ENCODE measurements around the gene ST3GAL3.
A peak's percentile ranks its signal among the peaks of the same experiment; 100 is the strongest.

The ST3GAL3 gene

DNA sequence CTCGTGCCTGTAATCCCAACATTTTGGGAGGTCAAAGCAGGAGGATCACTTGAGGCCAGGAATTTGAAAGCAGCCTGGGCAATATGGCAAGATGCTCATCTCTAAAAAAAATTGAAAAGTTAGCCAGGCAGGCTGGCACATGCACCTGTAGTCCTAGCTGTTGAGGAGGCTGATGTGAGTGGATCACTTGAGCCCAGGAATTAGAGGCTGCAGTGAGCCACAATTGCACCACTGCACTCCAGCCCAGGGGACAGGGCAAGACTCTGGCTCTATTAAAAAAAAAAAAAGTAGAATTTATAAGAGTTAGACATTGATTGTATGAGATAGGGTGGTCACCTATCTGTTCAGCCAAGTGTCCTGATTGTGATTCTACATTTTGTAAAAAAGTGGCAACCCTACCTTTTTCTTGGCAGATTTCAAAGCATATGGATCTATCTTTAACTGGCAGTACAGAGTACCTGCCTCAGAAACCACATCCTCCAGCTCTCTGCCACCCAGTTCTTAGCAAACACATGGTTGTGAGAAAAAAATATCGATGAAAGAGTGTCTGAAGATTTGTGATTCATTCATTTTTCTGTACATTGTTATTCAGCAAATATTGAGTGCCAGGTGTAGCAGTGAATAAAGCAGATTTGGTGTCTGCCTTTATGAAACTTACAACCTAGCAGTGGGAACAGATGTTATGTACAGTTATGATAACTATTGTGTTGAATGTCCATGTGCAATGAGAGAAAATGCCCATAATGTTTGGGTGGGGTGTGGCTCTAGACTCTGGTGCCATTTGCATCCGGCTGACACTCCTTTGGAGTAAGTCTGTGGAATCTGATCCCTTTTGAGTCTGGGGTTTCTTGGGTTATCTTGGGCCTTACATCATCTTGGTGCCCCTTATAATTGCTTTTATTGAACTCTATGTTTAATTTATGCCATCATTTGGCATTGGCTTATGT lies 82.5 kb downstream of the ST3GAL3 start:
- DNase-seq: no peak

GRCh38 chr1:43791243-43791642 lies 83.9 kb downstream of the ST3GAL3 start:
- no peak for DNase-seq

DNA sequence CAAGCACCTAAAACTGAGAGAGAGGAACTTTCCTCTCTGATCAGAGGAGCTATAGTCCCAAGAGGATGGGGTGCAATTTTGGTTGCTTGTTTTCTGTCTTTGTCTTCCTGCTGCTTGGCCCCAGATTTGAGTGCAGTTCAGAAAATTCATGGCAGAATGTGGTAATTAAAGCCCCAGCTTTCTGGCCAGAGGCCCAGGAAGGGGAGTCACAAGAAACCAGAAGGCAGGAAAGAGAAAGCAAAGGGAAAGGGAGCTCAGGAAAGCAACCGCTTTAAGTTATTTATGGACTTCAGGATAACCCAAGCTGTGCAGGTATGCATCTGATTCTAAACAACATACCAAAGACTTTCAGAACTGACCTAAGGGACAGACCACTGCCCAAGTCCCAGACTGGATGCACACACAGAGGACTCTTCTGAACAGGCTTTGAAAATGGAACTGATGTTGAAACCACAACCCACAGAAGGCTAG lies 88.8 kb downstream of the ST3GAL3 start:
- DNase-seq: no peak

- DNase-seq: no peak
Measured at GRCh38 chr1:43797891-43798290, 90.6 kb downstream of the ST3GAL3 start.

GRCh38 chr1:43799656-43800635 lies 92.6 kb downstream of the ST3GAL3 start:
- peak; percentile 6 for DNase-seq

DNA sequence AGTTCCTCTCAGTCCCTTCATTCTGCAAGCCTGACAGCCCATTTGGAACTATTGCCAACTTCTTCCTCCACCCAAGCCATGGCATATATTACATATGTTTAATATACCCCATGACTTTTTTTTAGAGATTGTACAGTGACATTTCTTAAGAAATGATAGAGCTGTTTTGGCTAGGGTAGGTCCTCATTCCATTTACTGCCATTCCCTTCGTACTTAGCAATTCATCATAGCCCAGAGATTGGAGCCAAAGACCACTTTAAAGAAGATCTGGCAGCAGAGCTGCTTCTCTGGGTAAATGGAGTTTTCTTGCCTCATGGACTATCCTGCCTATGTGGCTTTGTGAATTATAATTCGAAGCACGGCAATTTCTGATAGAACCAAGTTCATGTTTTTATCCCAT lies 93.4 kb downstream of the ST3GAL3 start:
- DNase-seq: no peak

DNA sequence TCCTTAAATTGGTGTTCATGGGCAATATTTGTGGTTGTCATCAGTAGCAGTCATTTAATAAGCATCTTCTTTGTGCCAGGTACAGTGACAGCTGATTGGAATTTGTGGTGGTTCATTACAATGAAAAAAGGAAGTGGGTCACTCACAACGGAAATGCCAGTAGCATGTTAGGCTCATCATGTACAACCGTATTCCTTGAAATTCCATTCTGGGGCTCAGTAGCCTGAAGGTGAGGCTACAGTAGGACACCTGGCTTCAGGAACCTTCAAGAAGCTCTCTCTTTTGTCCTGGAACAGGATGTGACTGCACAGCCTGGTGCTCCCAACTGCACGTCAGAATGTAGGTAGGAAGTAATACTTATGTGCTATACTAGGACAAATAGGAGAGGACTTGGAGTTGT lies 93.9 kb downstream of the ST3GAL3 start:
- no peak for DNase-seq

GRCh38 chr1:43802356-43802980 lies 95.1 kb downstream of the ST3GAL3 start:
- no peak for DNase-seq

DNA sequence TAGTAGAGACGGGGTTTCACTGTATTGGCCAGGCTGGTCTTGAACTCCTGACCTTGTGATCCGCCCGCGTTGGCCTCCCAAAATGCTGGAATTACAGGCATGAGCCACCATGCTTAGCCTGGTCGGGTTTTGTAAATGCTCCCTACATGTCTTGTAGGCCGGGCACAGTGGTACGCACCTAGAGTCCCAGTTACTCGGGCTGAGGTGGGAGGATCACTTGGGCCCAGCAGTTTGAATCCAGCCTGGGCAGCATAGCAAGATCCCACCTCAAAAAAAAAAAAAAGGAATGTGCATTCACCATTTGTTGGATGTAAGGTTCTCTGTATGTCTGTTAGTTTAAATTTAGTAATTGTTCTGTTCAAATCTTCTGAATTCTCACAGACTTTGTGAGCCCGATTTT lies 95.8 kb downstream of the ST3GAL3 start:
- no peak for DNase-seq

DNA sequence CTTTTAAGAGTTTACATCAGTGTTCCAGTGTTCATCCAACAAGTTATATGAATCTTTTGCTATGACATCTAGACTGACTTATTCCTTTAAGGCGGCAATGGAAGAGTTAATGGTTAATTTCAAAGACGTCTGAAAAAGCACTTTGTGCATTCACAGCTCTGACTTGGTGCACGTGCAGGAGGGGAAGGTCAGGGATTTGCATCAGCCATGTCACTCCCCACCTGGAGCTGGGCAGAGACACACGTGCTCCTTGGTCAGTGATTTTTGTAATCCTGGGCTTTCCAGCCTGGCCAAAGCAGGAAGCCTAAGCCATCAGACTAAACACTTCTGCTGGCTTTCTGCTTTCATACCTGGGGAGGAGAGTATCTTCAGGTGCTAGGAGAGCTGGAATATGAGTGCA lies 96.3 kb downstream of the ST3GAL3 start:
- DNase-seq: no peak

DNA sequence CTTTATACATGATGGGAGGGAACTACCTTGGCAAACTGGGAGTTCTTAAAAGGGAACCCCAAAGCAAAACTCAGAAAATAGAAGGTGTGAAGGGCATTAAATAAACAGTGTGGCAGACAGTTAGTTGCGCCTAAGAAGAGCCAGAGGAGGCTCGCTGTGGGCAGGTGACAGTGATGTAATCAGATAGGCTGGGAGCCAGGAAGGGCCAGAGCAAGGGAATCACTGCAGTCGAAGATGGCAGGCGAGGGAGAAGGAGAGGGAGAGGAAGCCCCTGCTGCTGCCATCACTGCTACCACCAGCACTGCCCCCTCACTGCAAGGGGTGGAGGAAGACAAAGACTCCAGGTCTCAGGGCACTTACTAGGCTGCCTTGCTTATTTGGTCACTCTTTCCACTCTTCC lies 97.2 kb downstream of the ST3GAL3 start:
- no peak for DNase-seq

- DNase-seq: no peak
Measured at GRCh38 chr1:43805340-43805739, 98.0 kb downstream of the ST3GAL3 start.

DNA sequence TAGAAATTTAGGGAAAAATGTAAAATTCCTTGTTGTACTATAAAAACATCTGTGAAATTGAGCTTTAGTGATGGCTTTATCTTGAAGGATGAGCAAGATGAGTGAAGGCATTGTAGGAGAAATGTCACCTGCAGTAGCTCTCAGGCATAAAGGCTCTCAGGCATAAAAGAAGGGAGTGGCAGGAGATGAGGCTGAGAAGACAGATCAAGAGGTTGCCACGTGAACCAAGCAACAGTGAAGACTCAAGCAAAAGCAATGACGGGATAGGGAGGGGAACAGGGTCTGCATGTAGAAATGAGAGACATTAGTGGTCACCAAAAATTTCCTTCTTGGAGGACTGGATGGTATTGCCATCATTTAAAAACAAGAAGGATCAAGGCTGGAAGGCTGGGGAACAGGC lies 98.8 kb downstream of the ST3GAL3 start:
- DNase-seq: no peak

DNA sequence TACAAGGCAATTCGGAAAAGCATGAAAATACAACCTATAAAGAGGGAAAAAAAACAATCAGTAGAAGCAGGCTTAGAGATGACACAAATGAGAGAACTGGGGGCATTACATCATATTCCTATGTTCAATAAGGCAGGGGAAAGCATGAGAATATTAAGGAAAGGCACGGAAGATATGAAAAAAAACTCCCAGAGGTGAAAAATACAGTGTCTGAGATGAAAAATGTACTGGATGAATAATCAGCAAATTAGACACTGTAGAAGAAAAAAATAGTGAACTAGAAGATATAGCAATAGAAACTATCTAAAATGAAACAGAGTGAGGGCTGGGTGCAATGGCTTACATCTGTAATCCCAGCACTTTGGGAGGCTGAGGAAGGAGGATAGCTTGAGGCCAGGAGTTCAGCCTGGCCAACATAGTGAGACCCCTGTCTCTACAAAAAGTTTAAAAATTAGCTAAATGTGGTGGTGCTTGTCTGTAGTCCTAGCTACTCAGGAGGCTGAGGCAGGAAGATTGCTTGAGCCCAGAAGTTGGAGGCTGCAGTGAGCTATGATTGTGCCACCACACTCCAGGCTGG lies 101.8 kb downstream of the ST3GAL3 start:
- no peak for DNase-seq

GRCh38 chr1:43812579-43812978 lies 105.2 kb downstream of the ST3GAL3 start:
- no peak for DNase-seq

DNA sequence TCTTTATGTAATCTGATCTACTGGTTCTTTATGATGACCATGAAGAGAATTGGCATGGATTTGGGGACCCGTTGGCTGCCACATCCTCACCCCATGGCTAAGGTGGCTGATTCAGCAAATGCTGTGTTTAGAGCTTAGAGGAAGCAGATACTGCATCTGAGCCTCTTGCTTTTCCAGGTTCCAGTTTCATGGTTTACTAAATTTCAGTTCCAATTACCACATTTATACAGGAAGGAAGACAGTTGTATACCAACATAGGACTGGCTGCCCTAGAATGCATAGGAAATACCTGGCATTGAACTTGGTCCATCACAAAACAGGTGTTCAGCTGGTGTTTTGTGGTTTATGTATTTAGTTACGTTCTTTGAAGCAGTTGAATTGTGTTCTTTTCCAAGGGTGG lies 107.1 kb downstream of the ST3GAL3 start:
- DNase-seq: no peak

GRCh38 chr1:43817304-43817939 lies 110.1 kb downstream of the ST3GAL3 start:
- no peak for DNase-seq

- DNase-seq: no peak
Measured at GRCh38 chr1:43818691-43819090, 111.4 kb downstream of the ST3GAL3 start.

- no peak for DNase-seq
Measured at GRCh38 chr1:43819357-43819756, 112.0 kb downstream of the ST3GAL3 start.

- no peak for DNase-seq
Measured at GRCh38 chr1:43821471-43821870, 114.1 kb downstream of the ST3GAL3 start.

DNA sequence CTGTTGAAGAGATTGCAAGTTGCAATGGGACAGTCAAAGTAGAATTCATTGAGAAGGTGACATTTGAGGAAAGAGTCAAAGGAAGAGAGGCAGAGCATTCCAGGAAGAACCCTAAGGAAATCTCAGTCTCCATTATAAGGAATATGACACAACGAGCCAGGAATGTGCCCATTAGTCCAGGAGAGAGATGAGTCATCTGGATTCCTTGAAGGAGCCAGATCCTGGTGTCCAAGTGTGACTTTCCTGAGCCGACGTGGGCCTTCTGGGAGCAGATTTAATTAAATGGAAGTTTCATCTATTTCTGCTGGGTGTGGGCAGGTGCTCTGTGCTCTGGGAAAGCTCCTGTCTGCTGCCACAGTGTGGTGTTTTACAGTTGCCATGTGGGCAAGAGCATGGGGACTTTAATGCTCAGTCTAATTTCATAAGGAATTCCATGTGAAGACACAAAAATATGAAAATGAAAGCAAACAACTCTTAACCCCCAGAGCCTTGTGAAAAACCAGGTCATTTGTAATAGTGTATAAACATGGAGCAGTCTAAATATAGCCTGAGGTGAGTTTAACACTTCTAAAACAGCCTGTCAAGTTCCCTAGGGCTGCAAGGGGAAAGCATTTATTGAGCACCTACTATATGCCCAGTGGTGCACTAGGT lies 114.8 kb downstream of the ST3GAL3 start:
- DNase-seq: no peak

- DNase-seq: no peak
Measured at GRCh38 chr1:43824795-43825194, 117.5 kb downstream of the ST3GAL3 start.
